ENCODE measurements around the gene KDM7A. TPM values are rescaled to one million over a fixed set of nuclear protein-coding genes. Genes with fewer than 3 reads are reported as not detected.
"Not testable (repeated sequence)": the region's sequence is repeated elsewhere in the genome, so short reads cannot be mapped to it uniquely, and the experiment has no call there.

Gene KDM7A
- total and polyA plus RNA-seq, 10 of the 15 experiments (the other 5 are each of a cell fraction or from before 2014, with no cell fraction given) = 0.07 to 0.96 (median 0.74) TPM

- not testable (repeated sequence) for FAIRE-seq; H3K4me2 ChIP-seq (ENCODE audit: control insufficient read depth, insufficient read depth)
- SMC1A ChIA-PET (ENCODE audit: uncharacterized antibody, unreplicated experiment) = interaction anchor here (0.8 to 1.4 kb wide), 2 partner anchors 16 to 105 kb away, joined by 3 to 4 read pairs; no protein-coding TSS in a partner anchor
Measured at GRCh38 chr7:140162081-140162480, 14.7 kb downstream of the KDM7A start.

DNA sequence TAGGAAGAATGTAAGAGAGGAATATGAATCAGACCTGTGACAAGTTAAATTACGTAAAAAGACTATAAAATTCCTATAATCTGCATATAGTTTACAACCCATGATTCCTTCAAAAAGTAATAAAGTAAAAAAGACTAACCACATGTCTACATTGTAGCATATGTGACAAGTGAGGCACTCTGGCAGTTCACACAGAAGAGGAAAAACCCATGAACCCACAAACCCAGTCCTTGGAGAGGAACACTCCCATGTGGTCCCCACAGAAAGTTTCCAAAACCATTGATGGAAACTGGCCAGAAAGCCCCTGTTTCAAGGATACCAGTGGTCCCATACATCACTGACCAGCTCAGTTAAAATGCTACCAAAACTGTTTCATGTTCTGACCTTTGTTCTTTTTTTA, 15.7 kb downstream of the KDM7A start:
- Histone ChIP-seq H3K9ac (ENCODE audit: control insufficient read depth, insufficient read depth, low read length) (no peak overlapping the region), H3K27me3 (replicated peaks in 1 of 2; ENCODE audit: control insufficient read depth in 2 of 2, insufficient read depth in 2 of 2, low read length in 1 of 2) (no peaks in the 10 kb centered on the region), H3K27ac (ENCODE audit: control insufficient read depth, insufficient read depth) (no peak overlapping the region), H4K20me1 (ENCODE audit: control insufficient read depth, insufficient read depth) (no peaks in the 10 kb centered on the region; the same call in 1 of the 2 replicates), H3K9me3 (replicated peaks; ENCODE audit: control insufficient read depth, insufficient read depth, low read length) (no peaks in the 10 kb centered on the region), H3K4me1 (ENCODE audit: control insufficient read depth, insufficient read depth, low read length) (no peaks in the 10 kb centered on the region), H3K36me3 (ENCODE audit: control insufficient read depth in 2 of 2, insufficient read depth in 2 of 2, low read length in 1 of 2) (no peaks in the 10 kb centered on the region), H2AFZ (ENCODE audit: control insufficient read depth, low read depth, low read length) (no peak overlapping the region), H3K4me3 (no peak overlapping the region), H3K79me2 (ENCODE audit: control insufficient read depth, insufficient read depth, low read length) (no peaks in the 10 kb centered on the region), H3K4me2 (ENCODE audit: control insufficient read depth, insufficient read depth) (no peak overlapping the region)
- no TSS peak for BruUV-seq (replicated peaks)
- FAIRE-seq = no peak
- in situ Hi-C loops (cut with MboI) = no loop called here
- ATAC-seq = no peak; the same call in 1 of the 3 replicates
- SMC1A ChIA-PET (ENCODE audit: uncharacterized antibody, unreplicated experiment) = interaction anchor here (1.4 kb wide), 1 partner anchor 17 kb away, joined by 3 read pairs; no protein-coding TSS in a partner anchor
- WGBS (ENCODE audit: insufficient coverage, insufficient replicate concordance, low lambda C conversion rate, missing lambda C conversion rate) = 44% methylated on average over 1 of the region's 1 CpG
- POLR2A ChIA-PET = no interaction called here
- TF ChIP-seq RUNX3 (IDR thresholded peaks at IDR 0.05; ENCODE audit: low read length) = 0 out of 2 replicates have a peak, but pooled peaks have one; percentile 15
- no peak for TF ChIP-seq SREBF2 (IDR thresholded peaks at IDR 0.05; ENCODE audit: low read length)
- TF ChIP-seq IRF4 (IDR thresholded peaks at IDR 0.05; ENCODE audit: low read depth, low read length) = no peak
- TF ChIP-seq, protein P1, sequence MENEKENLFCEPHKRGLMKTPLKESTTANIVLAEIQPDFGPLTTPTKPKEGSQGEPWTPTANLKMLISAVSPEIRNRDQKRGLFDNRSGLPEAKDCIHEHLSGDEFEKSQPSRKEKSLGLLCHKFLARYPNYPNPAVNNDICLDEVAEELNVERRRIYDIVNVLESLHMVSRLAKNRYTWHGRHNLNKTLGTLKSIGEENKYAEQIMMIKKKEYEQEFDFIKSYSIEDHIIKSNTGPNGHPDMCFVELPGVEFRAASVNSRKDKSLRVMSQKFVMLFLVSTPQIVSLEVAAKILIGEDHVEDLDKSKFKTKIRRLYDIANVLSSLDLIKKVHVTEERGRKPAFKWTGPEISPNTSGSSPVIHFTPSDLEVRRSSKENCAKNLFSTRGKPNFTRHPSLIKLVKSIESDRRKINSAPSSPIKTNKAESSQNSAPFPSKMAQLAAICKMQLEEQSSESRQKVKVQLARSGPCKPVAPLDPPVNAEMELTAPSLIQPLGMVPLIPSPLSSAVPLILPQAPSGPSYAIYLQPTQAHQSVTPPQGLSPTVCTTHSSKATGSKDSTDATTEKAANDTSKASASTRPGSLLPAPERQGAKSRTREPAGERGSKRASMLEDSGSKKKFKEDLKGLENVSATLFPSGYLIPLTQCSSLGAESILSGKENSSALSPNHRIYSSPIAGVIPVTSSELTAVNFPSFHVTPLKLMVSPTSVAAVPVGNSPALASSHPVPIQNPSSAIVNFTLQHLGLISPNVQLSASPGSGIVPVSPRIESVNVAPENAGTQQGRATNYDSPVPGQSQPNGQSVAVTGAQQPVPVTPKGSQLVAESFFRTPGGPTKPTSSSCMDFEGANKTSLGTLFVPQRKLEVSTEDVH (IDR thresholded peaks at IDR 0.05; ENCODE audit: low read depth, partially characterized antibody) = no peak
- intact Hi-C loops (cut with micrococcal nuclease; ENCODE audit: unreplicated experiment) = no loop called here
- CTCF ChIA-PET = no interaction called here
- DNase-seq (ENCODE audit: low read depth, low spot score) = no peak
- RAD21 ChIA-PET (ENCODE audit: unreplicated experiment) = interaction anchor here (0.6 kb wide), 1 partner anchor 346 kb away, joined by 3 read pairs; no protein-coding TSS in a partner anchor

More at GRCh38 chr7:140162081-140162480, 14.7 kb downstream of the KDM7A start:
- in situ Hi-C loops (cut with MboI); DNase-seq (ENCODE audit: low read depth, low spot score); H3K9me3 ChIP-seq (replicated peaks; ENCODE audit: control insufficient read depth, insufficient read depth, low read length); H3K27ac ChIP-seq (ENCODE audit: control insufficient read depth, insufficient read depth); H3K79me2 ChIP-seq (ENCODE audit: control insufficient read depth, insufficient read depth, low read length); intact Hi-C loops (cut with micrococcal nuclease; ENCODE audit: unreplicated experiment); H3K4me3 ChIP-seq; BruUV-seq (replicated peaks); RAD21 ChIA-PET (ENCODE audit: unreplicated experiment); H4K20me1 ChIP-seq (ENCODE audit: control insufficient read depth, insufficient read depth); H3K9ac ChIP-seq (ENCODE audit: control insufficient read depth, insufficient read depth, low read length); H3K27me3 ChIP-seq (replicated peaks in 1 of 2; ENCODE audit: control insufficient read depth in 2 of 2, insufficient read depth in 2 of 2, low read length in 1 of 2); H2AFZ ChIP-seq (ENCODE audit: control insufficient read depth, low read depth, low read length); H3K4me1 ChIP-seq (ENCODE audit: control insufficient read depth, insufficient read depth, low read length); H3K36me3 ChIP-seq (ENCODE audit: control insufficient read depth in 2 of 2, insufficient read depth in 2 of 2, low read length in 1 of 2); ATAC-seq: not testable (repeated sequence)
- ChIA-PET CTCF (interaction anchor here (0.6 to 0.7 kb wide), 3 partner anchors 31 to 52 kb away, joined by 3 to 4 read pairs (median 4); no protein-coding TSS in a partner anchor), POLR2A (interaction anchor here (0.6 kb wide), 1 partner anchor 102 kb away, joined by 4 read pairs; no protein-coding TSS in a partner anchor)
- WGBS (ENCODE audit: insufficient coverage, insufficient replicate concordance, low lambda C conversion rate, missing lambda C conversion rate) = 86% methylated on average over 8 of the region's 11 CpGs

All from GM12878 (cell line).